Stomach (tissue), 9 donors: Measurements from ENCODE around the gene CREB5. TPM values are rescaled to one million over a fixed set of nuclear protein-coding genes. Genes with fewer than 3 reads are reported as not detected.

Source experiments
- DNase-seq, 2 donors: peaks; one replicate each; pipeline versions ENCODE4 v3.0.0 to v3.0.0-alpha.2; 2013 to 2019
- H3K27ac ChIP-seq, 5 donors: fragments of 200-600 bp in 4 of 5; sonication (generic) in 4 of 5; one replicate each; pipeline ENCODE4 v1.5.1; 2013 to 2019; ENCODE audit warnings: mild to moderate bottlenecking in 1 of 5, moderate library complexity in 1 of 5
- H3K27me3 ChIP-seq, 3 donors: fragments of 200-600 bp; sonication (generic); one replicate each; pipeline ENCODE4 v1.5.1; 2017 to 2019; ENCODE audit warnings: mixed run types in 1 of 3
- H3K36me3 ChIP-seq, 4 donors: fragments of 200-600 bp; sonication (generic); 1 replicate in 3 of 4; 2 replicates in 1 of 4; pipeline ENCODE4 v1.5.1; 2016 to 2019
- H3K4me1 ChIP-seq, 4 donors: fragments of 200-600 bp; sonication (generic); one replicate each; pipeline ENCODE4 v1.5.1; 2016 to 2019
- H3K4me3 ChIP-seq, 4 donors: fragments of 200-600 bp; sonication (generic) in 3 of 4; one replicate each; pipeline ENCODE4 v1.5.1; 2016 to 2019; ENCODE audit warnings: mild to moderate bottlenecking in 1 of 4
- H3K9me3 ChIP-seq, 4 donors: fragments of 200-600 bp; sonication (generic); one replicate each; pipeline ENCODE4 v1.5.1; 2016 to 2019
- CTCF ChIP-seq, 7 experiments: fragments of 450-650 bp in 4 of 7; fragments of 200-600 bp in 3 of 7; sonication (generic) in 3 of 7; IDR thresholded peaks; one replicate each; pipeline ENCODE4 v1.5.1; 2016 to 2019; ENCODE audit warnings: antibody characterized with exemption in 7 of 7, control low read depth in 2 of 7, mild to moderate bottlenecking in 1 of 7
- EP300 ChIP-seq: sonication (generic); formaldehyde crosslinking; IDR thresholded peaks from one replicate; pipeline ENCODE4 v1.6.1; 2017; ENCODE audit warnings: antibody characterized with exemption
- POLR2A ChIP-seq, 4 donors: fragments of 450-650 bp; IDR thresholded peaks; one replicate each; pipeline ENCODE4 v1.6.1; 2016; ENCODE audit warnings: antibody characterized with exemption in 4 of 4, control low read depth in 2 of 4, mild to moderate bottlenecking in 1 of 4, moderate library complexity in 1 of 4
- POLR2AphosphoS5 ChIP-seq, 3 donors: sonication (generic); formaldehyde crosslinking; IDR thresholded peaks; one replicate each; pipeline ENCODE4 v1.6.1; 2016; ENCODE audit warnings: antibody characterized with exemption in 3 of 3
- WGBS, 5 donors: extraction: QIAGEN DNeasy Blood & Tissue Kit in 3 of 5; methylation state at CpG; one replicate each; pipeline versions ENCODE4 v1.1.5 to v1.1.7; 2013 to 2018; 5-methylcytosine and 5-hydroxymethylcytosine counted together
- intact Hi-C: fragments of 100-400 bp; cut with DNase I; formaldehyde crosslinking; loops from one replicate; pipeline ENCODE4 v1.15.1; 2023; ENCODE audit warnings: low total_unique reads
- polyA plus RNA-seq, 3 donors: library from polyadenylated mRNA; stranded (reverse); fragments of 200-250 nt; gene quantifications; one replicate each; pipeline ENCODE4 v1.2.3, GENCODE V29; 2013
- total RNA-seq, 5 donors: library from RNA; depleted of rRNA; stranded (reverse); fragments of >200 nt; gene quantifications; one replicate each; pipeline versions ENCODE4 v1.1.0 to v1.2.3, GENCODE V29; 2014 to 2016
- donor health status: healthy with polysubstance abuse.
- donor health status: Bipolar disorder and iron deficiency.
- donor health status: healthy.

Gene CREB5
- total and polyA plus RNA-seq, 8 donors, result 0.68 to 30.3 (median 1.5) TPM; not detected in 1

GRCh38 chr7:28686418-28686800 lies 274.1 kb downstream of the CREB5 start:
- intact Hi-C loops, result no loop called here
- Histone ChIP-seq H3K27me3 (no peaks in the 10 kb centered on the region), H3K4me3 (peak overlapping the region; percentile 32 to 44 (median 39)), H3K4me1 (peaks cover 0 to 28% (median 12%) of the 10 kb centered on the region in 4 donors), H3K27ac (peak overlapping the region; percentile 10 to 85 (median 83)), H3K36me3 (no peaks in the 10 kb centered on the region), H3K9me3 (no peaks in the 10 kb centered on the region)
- TF ChIP-seq EP300 (no peak), POLR2AphosphoS5 (IDR thresholded peaks at IDR 0.05) (no peak), POLR2A (IDR thresholded peaks at IDR 0.05) (no peak), CTCF (IDR thresholded peaks at IDR 0.05) (no peak)
- peak in 1 of 2 donors; percentile 87 for DNase-seq
- WGBS, 5 donors, result 4 to 10% (median 6%) methylated on average over 12 of the region's 12 CpGs

- intact Hi-C loops, result no loop called here
- TF ChIP-seq EP300 (no peak), POLR2A (IDR thresholded peaks at IDR 0.05) (no peak), POLR2AphosphoS5 (IDR thresholded peaks at IDR 0.05) (no peak), CTCF (IDR thresholded peaks at IDR 0.05) (no peak)
- Histone ChIP-seq H3K4me3 (peak overlapping the region in 2 of 4 donors; percentile 38 to 40), H3K9me3 (no peaks in the 10 kb centered on the region), H3K27ac (peak overlapping the region in 1 of 5 donors; percentile 85), H3K27me3 (no peaks in the 10 kb centered on the region), H3K36me3 (no peaks in the 10 kb centered on the region), H3K4me1 (peaks cover 0 to 28% (median 12%) of the 10 kb centered on the region in 4 donors)
- 67 to 89% (median 76%) methylated on average over 4 of the region's 4 CpGs for WGBS, 5 donors
- DNase-seq, result no peak
Measured at GRCh38 chr7:28687537-28687936, 275.2 kb downstream of the CREB5 start.

- intact Hi-C loops, result no loop called here
- 69 to 87% (median 80%) methylated on average over 2 of the region's 2 CpGs for WGBS, 5 donors
Measured at GRCh38 chr7:28688174-28688573, 275.9 kb downstream of the CREB5 start.

GRCh38 chr7:28688651-28689050 lies 276.3 kb downstream of the CREB5 start:
- Histone ChIP-seq H3K4me3 (no peak overlapping the region), H3K4me1 (peaks cover 0 to 23% (median 11%) of the 10 kb centered on the region in 4 donors), H3K27ac (no peak overlapping the region), H3K36me3 (no peaks in the 10 kb centered on the region), H3K9me3 (no peaks in the 10 kb centered on the region), H3K27me3 (no peaks in the 10 kb centered on the region)
- intact Hi-C loops, result no loop called here
- 80 to 95% (median 89%) methylated on average over 5 of the region's 5 CpGs for WGBS, 5 donors
- no peak for DNase-seq
- no peak for TF ChIP-seq POLR2AphosphoS5 (IDR thresholded peaks at IDR 0.05)
- no peak for TF ChIP-seq CTCF (IDR thresholded peaks at IDR 0.05)
- TF ChIP-seq POLR2A (IDR thresholded peaks at IDR 0.05), result no peak
- TF ChIP-seq EP300, result no peak

More at GRCh38 chr7:28688174-28688573, 275.9 kb downstream of the CREB5 start:
- peaks cover 0 to 25% (median 12%) of the 10 kb centered on the region in 4 donors for H3K4me1 ChIP-seq
- H3K27ac ChIP-seq, result no peak overlapping the region
- H3K36me3 ChIP-seq, result no peaks in the 10 kb centered on the region
- H3K9me3 ChIP-seq, result no peaks in the 10 kb centered on the region
- TF ChIP-seq CTCF (IDR thresholded peaks at IDR 0.05), result no peak
- TF ChIP-seq POLR2A (IDR thresholded peaks at IDR 0.05), result no peak
- no peak for TF ChIP-seq POLR2AphosphoS5 (IDR thresholded peaks at IDR 0.05)
- TF ChIP-seq EP300, result no peak
- H3K27me3 ChIP-seq, result no peaks in the 10 kb centered on the region
- peak overlapping the region in 1 of 4 donors; percentile 38 for H3K4me3 ChIP-seq
- no peak for DNase-seq
